HFFc6 (cell line): Measurements from ENCODE around the gene CFAP410. TPM values are rescaled to one million over a fixed set of nuclear protein-coding genes. Genes with fewer than 3 reads are reported as not detected.

ENCODE experiments used
- DNase-seq: peaks from one replicate; pipeline ENCODE4 v3.0.0-alpha.2; 2018
- H3K27ac Mint-ChIP-seq: 2 replicates; pipeline ENCODE4 v1.8.0; 2020; ENCODE audit warnings: mild to moderate bottlenecking, mixed read lengths
- H3K27me3 Mint-ChIP-seq: 2 replicates; pipeline ENCODE4 v1.8.0; 2021; ENCODE audit warnings: mild to moderate bottlenecking, moderate library complexity, mixed read lengths; ENCODE audit not compliant: insufficient read depth
- H3K36me3 Mint-ChIP-seq: 2 replicates; pipeline ENCODE4 v1.8.0; 2021; ENCODE audit warnings: low read depth, mixed read lengths
- H3K4me1 Mint-ChIP-seq: 2 replicates; pipeline ENCODE4 v1.8.0; 2020; ENCODE audit warnings: low read depth, mixed read lengths
- H3K4me3 Mint-ChIP-seq: 2 replicates; pipeline ENCODE4 v1.8.0; 2020; ENCODE audit warnings: mild to moderate bottlenecking, moderate library complexity, mixed read lengths
- H3K9me3 Mint-ChIP-seq: 2 replicates; pipeline ENCODE4 v1.8.0; 2020; ENCODE audit warnings: mild to moderate bottlenecking, mixed read lengths
- CTCF ChIP-seq: fragments of 200-600 bp; sonication (generic); IDR thresholded peaks from 2 replicates; pipeline ENCODE4 v1.5.0; 2021; ENCODE audit warnings: antibody characterized with exemption, mild to moderate bottlenecking
- total RNA-seq, 6 experiments: library from RNA; stranded (reverse); fragmentation: NEBNext Ultra II Directional; extraction: Animal tissue kit (Norgen Biotek cat#: 25700); gene quantifications; 2 replicates in 1 of 6; 3 replicates in 5 of 6; pipeline ENCODE4 v1.2.3, GENCODE V29; 2021

CFAP410 gene
- total RNA-seq, 6 experiments from 2014 or later, result 7.5 to 13.0 (median 9.7) TPM

GRCh38 chr21:44380876-44381275 is 41.7 kb upstream of the CFAP410 start:
- peaks cover under 1% of the 10 kb centered on the region; the same call in 1 of the 2 replicates for H3K36me3 Mint-ChIP-seq
- DNase-seq, result no peak
- peaks cover 59% of the 10 kb centered on the region for H3K9me3 Mint-ChIP-seq
- peaks cover 7% of the 10 kb centered on the region for H3K27me3 Mint-ChIP-seq
- no peak for TF ChIP-seq CTCF
- H3K4me1 Mint-ChIP-seq, result no peaks in the 10 kb centered on the region
- H3K27ac Mint-ChIP-seq, result no peak overlapping the region
- H3K4me3 Mint-ChIP-seq, result no peak overlapping the region

GRCh38 chr21:44379991-44380865 is 41.0 kb upstream of the CFAP410 start:
- no peak for DNase-seq
- no peak for TF ChIP-seq CTCF
- H3K4me1 Mint-ChIP-seq, result no peaks in the 10 kb centered on the region
- peaks cover 59% of the 10 kb centered on the region for H3K9me3 Mint-ChIP-seq
- peaks cover 7% of the 10 kb centered on the region for H3K27me3 Mint-ChIP-seq
- H3K4me3 Mint-ChIP-seq, result no peak overlapping the region
- peaks cover 7% of the 10 kb centered on the region for H3K36me3 Mint-ChIP-seq
- no peak overlapping the region for H3K27ac Mint-ChIP-seq

GRCh38 chr21:44379515-44379848 is 40.3 kb upstream of the CFAP410 start:
- Mint-ChIP-seq H3K4me1 (no peaks in the 10 kb centered on the region), H3K4me3 (no peak overlapping the region), H3K27me3 (peaks cover 11% of the 10 kb centered on the region), H3K36me3 (peaks cover 9% of the 10 kb centered on the region; the same call in 1 of the 2 replicates), H3K27ac (no peak overlapping the region), H3K9me3 (peaks cover 59% of the 10 kb centered on the region)
- no peak for TF ChIP-seq CTCF
- no peak for DNase-seq

GRCh38 chr21:44378646-44379514 is 39.7 kb upstream of the CFAP410 start:
- H3K4me3 Mint-ChIP-seq, result no peak overlapping the region
- no peak for TF ChIP-seq CTCF
- peaks cover 9% of the 10 kb centered on the region; the same call in 1 of the 2 replicates for H3K36me3 Mint-ChIP-seq
- H3K27ac Mint-ChIP-seq, result no peak overlapping the region
- peaks cover 12% of the 10 kb centered on the region for H3K27me3 Mint-ChIP-seq
- H3K9me3 Mint-ChIP-seq, result peaks cover 54% of the 10 kb centered on the region
- no peak for DNase-seq
- no peaks in the 10 kb centered on the region for H3K4me1 Mint-ChIP-seq

- peaks cover 14% of the 10 kb centered on the region for H3K27me3 Mint-ChIP-seq
- no peak overlapping the region for H3K27ac Mint-ChIP-seq
- H3K4me1 Mint-ChIP-seq, result no peaks in the 10 kb centered on the region
- no peak overlapping the region for H3K4me3 Mint-ChIP-seq
- H3K9me3 Mint-ChIP-seq, result peaks cover 49% of the 10 kb centered on the region; the same call in 1 of the 2 replicates
- peaks cover 9% of the 10 kb centered on the region; the same call in 1 of the 2 replicates for H3K36me3 Mint-ChIP-seq
- TF ChIP-seq CTCF, result no peak
- DNase-seq, result no peak
Observed at GRCh38 chr21:44377922-44378645, 38.9 kb upstream of the CFAP410 start.
